AG09309 (cell line): ENCODE measurements around the gene PTPN2.

Experiments
- DNase-seq: peaks from one replicate; pipeline ENCODE4 v3.0.0-alpha.2; 2010; ENCODE audit warnings: low read depth
- H3K4me3 ChIP-seq: 2 replicates; pipeline ENCODE4 v1.5.1; 2011; ENCODE audit warnings: mild to moderate bottlenecking, low read depth, low read length, moderate library complexity; ENCODE audit not compliant: control insufficient read depth
- TF ChIP-seq, protein P1 (sequence below): IDR thresholded peaks from 2 replicates; pipeline ENCODE4 v1.5.1; 2011; ENCODE audit warnings: mild to moderate bottlenecking, low read depth, low read length, inconsistent platforms; ENCODE audit not compliant: insufficient read depth, control insufficient read depth; ENCODE audit errors: missing control alignments

The PTPN2 gene

DNA sequence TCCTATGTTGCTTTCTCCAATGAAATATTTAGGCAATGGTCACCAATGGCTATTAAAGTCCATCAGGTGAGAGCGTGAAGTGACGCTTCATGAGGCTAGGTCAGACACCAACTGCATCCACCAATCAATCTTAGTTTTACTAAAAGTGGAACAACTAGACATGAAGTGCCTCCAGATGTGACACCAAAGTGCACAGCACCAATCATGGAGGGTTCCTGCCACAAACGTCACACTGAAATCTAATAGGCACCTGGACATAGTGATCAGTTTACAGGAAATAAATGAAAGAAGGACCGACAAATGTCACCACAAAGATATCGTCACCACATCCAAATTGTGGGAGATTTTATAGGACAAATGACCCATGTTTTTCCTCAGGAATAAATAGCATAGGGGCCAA is 110.7 kb downstream of the PTPN2 start:
- H3K4me3 ChIP-seq: no peak overlapping the region
- TF ChIP-seq, protein P1, sequence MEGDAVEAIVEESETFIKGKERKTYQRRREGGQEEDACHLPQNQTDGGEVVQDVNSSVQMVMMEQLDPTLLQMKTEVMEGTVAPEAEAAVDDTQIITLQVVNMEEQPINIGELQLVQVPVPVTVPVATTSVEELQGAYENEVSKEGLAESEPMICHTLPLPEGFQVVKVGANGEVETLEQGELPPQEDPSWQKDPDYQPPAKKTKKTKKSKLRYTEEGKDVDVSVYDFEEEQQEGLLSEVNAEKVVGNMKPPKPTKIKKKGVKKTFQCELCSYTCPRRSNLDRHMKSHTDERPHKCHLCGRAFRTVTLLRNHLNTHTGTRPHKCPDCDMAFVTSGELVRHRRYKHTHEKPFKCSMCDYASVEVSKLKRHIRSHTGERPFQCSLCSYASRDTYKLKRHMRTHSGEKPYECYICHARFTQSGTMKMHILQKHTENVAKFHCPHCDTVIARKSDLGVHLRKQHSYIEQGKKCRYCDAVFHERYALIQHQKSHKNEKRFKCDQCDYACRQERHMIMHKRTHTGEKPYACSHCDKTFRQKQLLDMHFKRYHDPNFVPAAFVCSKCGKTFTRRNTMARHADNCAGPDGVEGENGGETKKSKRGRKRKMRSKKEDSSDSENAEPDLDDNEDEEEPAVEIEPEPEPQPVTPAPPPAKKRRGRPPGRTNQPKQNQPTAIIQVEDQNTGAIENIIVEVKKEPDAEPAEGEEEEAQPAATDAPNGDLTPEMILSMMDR: no peak
- DNase-seq: no peak

DNA sequence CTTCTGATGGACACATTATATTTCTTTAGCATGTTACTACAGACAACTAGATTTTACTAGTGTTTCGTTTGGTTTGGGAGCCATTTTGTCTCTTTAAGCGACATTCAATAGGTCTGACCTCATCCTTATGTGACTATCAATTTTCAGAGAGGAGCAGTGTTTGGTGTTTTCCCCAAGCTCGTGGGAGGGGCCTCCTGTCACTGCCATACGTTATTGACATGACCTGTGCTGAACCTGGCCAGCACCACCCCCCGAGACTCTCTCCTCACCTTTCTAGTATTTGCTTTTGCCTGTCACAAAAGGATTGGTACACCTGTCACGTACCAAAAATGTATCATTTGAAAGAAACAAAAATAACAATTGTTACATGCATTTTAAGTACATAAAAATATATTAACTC is 111.9 kb downstream of the PTPN2 start:
- H3K4me3 ChIP-seq: no peak overlapping the region
- DNase-seq: no peak
- TF ChIP-seq, protein P1: no peak

DNA sequence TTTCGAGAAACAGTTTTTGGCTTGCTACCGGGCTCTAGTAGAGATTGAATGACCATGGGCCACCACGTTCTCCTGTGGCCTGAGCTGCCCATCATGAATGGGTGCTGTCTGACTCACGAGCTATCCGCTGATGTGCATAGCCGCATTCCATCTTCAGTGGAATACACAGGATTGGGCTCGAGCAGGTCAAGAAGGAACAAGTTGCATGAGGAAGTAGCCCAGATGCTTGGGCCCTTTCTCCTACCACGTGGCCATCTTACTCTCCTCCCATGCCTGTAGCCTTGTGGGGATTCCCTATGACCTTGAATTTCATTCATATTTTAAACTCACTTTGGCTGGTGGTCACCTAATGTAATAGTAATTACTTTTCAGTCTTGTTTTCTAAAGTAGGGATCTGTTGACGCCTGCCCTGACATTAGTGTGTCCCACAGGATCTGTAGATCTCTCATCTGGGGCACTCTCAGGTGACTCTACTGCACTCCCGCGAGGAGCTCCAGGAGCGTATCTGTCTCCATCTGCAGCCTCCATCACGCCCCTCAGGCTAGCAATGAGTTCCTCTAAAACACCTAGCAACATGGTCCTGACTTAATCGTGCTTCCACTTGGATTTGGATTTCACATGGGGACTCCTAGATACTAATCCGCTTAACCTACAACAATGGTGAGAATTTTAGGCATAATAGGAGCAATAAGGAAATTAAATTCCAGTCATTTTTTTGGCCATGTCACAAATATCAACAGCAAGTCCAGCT is 113.4 kb downstream of the PTPN2 start:
- TF ChIP-seq, protein P1: no peak
- no peak for DNase-seq
- no peak overlapping the region for H3K4me3 ChIP-seq

DNA sequence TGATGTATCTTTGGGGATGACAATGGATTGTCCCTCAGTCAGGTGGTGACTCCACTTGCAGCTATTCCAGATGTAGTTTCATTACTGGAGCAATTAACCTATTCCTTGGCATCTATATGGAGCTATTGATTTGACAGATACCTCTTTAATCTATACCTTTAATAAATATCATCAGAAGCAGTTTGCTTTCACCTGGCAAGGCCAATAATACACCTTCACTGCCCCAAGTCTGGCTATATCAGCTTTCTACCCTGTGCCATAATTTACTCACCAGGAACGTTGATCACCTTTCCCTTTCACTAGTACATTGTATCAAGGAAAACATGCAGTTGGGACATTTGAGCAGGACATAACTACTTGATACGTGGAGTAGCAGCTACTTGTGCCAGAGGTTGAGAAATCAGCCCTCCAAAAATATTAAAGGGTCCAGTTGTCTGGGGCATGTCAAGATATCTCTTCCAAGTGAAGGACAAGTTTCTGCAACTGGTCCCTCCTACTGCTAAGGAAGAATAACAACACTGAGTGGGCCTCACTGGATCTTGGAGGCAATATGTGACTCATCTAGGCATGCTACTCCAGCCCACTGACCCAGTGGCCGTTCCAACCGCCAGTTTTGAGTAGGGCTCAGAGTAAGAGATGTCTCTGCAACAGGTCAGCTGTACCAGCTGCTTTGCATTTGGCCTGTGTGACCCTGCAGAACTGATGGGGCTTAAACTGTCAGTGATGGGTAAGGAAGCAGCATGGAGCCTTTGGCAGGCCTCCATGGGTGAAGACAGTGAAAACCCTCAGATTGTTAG is 114.2 kb downstream of the PTPN2 start:
- DNase-seq: no peak
- TF ChIP-seq, protein P1: no peak
- H3K4me3 ChIP-seq: no peak overlapping the region

DNA sequence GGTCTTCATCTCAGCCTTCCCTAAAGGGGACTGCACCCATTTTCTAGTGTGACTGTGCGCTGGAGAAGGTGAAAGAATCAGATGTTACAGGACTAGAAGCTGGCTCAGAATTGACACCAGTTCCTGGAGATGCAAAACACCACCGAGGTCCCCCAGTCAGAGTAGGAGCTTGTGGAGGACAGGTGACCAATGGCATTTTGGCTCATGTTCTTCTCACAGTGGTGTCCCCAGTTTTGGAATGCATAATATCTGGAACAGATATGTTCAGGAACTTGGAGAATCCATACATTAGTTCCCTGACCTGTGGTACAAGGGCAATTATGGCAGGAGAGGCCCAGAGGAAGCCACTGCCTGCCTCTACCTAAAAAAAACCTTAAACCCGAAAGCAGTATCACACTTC is 114.9 kb downstream of the PTPN2 start:
- DNase-seq: no peak
- TF ChIP-seq, protein P1: no peak
- H3K4me3 ChIP-seq: no peak overlapping the region

DNA sequence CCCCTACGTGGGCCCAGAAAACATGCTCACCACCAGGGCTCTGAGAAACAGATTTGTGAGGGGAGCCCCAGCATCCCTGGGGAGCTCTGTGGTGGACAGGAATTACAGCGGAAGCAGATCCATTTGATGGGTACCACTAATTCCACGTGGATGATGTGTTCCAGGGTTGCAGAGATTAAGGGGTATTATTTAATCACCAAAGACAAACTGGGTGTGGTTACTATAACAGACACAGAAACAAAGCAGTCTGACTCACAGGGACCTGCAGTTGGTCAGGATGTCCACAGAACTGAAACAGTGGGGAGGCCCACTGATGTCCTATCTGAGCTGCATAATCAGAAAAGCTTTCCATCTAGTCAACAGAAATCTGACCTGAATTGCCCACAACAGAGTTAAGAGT is 115.4 kb downstream of the PTPN2 start:
- no peak for DNase-seq
- TF ChIP-seq, protein P1: no peak

More for the DNA sequence above, 115.4 kb downstream of the PTPN2 start:
- H3K4me3 ChIP-seq: no peak overlapping the region
